Esophagus squamous epithelium (tissue), 5 donors: Measurements from ENCODE around the gene GREB1. TPM values are rescaled to one million over a fixed set of nuclear protein-coding genes. Genes with fewer than 3 reads are reported as not detected.

Experiments
- DNase-seq: peaks from one replicate; lab custom pipeline; 2025; lab: John Stamatoyannopoulos, UW
- H3K27ac ChIP-seq, 4 donors: fragments of 200-600 bp; sonication (generic); one replicate each; pipeline ENCODE4 v1.5.1; 2016 to 2019; ENCODE audit warnings: mild to moderate bottlenecking in 1 of 4
- H3K27me3 ChIP-seq, 4 donors: fragments of 200-600 bp; sonication (generic); 1 replicate in 3 of 4; 2 replicates in 1 of 4; pipeline versions ENCODE4 v1.5.1 to v1.6.0; 2017 to 2021; ENCODE audit warnings: antibody characterized with exemption in 1 of 4
- H3K36me3 ChIP-seq, 3 donors: fragments of 200-600 bp; sonication (generic); one replicate each; pipeline ENCODE4 v1.5.1; 2016 to 2019
- H3K4me1 ChIP-seq, 3 donors: fragments of 200-600 bp; sonication (generic); one replicate each; pipeline ENCODE4 v1.5.1; 2017 to 2019
- H3K4me3 ChIP-seq, 4 donors: fragments of 200-600 bp; sonication (generic); 1 replicate in 3 of 4; 2 replicates in 1 of 4; pipeline ENCODE4 v1.5.1; 2016 to 2019; ENCODE audit warnings: mild to moderate bottlenecking in 2 of 4, moderate library complexity in 1 of 4
- H3K9me3 ChIP-seq, 3 donors: fragments of 200-600 bp; sonication (generic); one replicate each; pipeline ENCODE4 v1.5.1; 2016 to 2019
- CTCF ChIP-seq, 6 experiments: fragments of 450-650 bp in 4 of 6; fragments of 200-600 bp in 2 of 6; sonication (generic) in 2 of 6; IDR thresholded peaks; one replicate each; pipeline ENCODE4 v1.5.1; 2016 to 2019; ENCODE audit warnings: antibody characterized with exemption in 6 of 6, mild to moderate bottlenecking in 4 of 6, moderate library complexity in 4 of 6
- POLR2A ChIP-seq, 4 donors: fragments of 450-650 bp; IDR thresholded peaks; one replicate each; pipeline ENCODE4 v1.6.1; 2017; ENCODE audit warnings: antibody characterized with exemption in 4 of 4, mild to moderate bottlenecking in 4 of 4, moderate library complexity in 3 of 4
- WGBS, 2 donors: methylation state at CpG; one replicate each; pipeline ENCODE4 v1.1.5; 2018; 5-methylcytosine and 5-hydroxymethylcytosine counted together
- intact Hi-C: fragments of 100-400 bp; cut with DNase I; formaldehyde crosslinking; loops from one replicate; pipeline ENCODE4 v1.15.0; 2022
- total RNA-seq, 4 donors: library from RNA; depleted of rRNA; stranded (reverse); fragments of >200 nt; gene quantifications; one replicate each; pipeline ENCODE4 v1.1.0, GENCODE V29; 2016
- donor health status: DM: yes; HTN: yes; CAD: no.

GREB1 gene
- total RNA-seq, 4 donors from 2014 or later: 0.08 to 1.7 (median 0.51) TPM

GRCh38 chr2:11542275-11542819 lies 8.5 kb downstream of the GREB1 start:
- Histone ChIP-seq H3K9me3 (no peaks in the 10 kb centered on the region), H3K4me3 (no peak overlapping the region), H3K36me3 (no peaks in the 10 kb centered on the region), H3K27me3 (peaks cover 0 to 45% (median 0%) of the 10 kb centered on the region in 4 donors), H3K4me1 (peaks cover 0 to 14% (median 0%) of the 10 kb centered on the region in 3 donors), H3K27ac (no peak overlapping the region)
- 68 to 78% methylated on average over 3 to 7 of the region's 11 CpGs for WGBS, 2 donors
- intact Hi-C loops: no loop called here
- no peak for DNase-seq
- TF ChIP-seq POLR2A (IDR thresholded peaks at IDR 0.05) (no peak), CTCF (IDR thresholded peaks at IDR 0.05) (no peak)

GRCh38 chr2:11543337-11544216 lies 9.7 kb downstream of the GREB1 start:
- intact Hi-C loops: no loop called here
- Histone ChIP-seq H3K36me3 (no peaks in the 10 kb centered on the region), H3K27ac (no peak overlapping the region), H3K27me3 (peaks cover 0 to 45% (median 0%) of the 10 kb centered on the region in 4 donors), H3K4me3 (no peak overlapping the region), H3K4me1 (peaks cover 0 to 14% (median 0%) of the 10 kb centered on the region in 3 donors), H3K9me3 (no peaks in the 10 kb centered on the region)
- DNase-seq: no peak
- WGBS, 2 donors: 87 to 93% methylated on average over 9 to 10 of the region's 11 CpGs
- TF ChIP-seq CTCF (IDR thresholded peaks at IDR 0.05) (no peak), POLR2A (IDR thresholded peaks at IDR 0.05) (no peak)

DNA sequence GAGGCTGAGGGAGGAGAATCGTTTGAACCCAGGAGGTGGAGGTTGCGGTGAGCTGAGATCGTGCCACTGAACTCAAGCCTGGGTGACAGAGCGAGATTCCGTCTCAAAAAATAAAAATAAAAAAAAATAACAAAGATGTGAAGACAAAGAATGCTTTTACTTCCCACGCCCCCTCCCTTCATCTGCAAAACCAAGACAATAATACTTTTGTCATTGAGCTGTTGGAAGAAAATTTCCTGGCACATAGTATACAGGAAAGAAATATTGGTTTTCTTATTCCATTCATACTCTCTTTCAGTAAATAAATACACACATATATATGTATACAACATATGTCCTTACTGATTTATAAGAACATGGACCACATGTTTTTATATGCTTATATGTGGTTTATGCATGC lies 12.2 kb downstream of the GREB1 start:
- H3K27me3 ChIP-seq: peaks cover 0 to 31% (median 0%) of the 10 kb centered on the region in 4 donors
- no peak for TF ChIP-seq CTCF (IDR thresholded peaks at IDR 0.05)
- TF ChIP-seq POLR2A (IDR thresholded peaks at IDR 0.05): no peak
- no peak overlapping the region for H3K4me3 ChIP-seq
- DNase-seq: no peak
- WGBS, 2 donors: 80 to 81% methylated on average over 6 of the region's 6 CpGs
- no peaks in the 10 kb centered on the region for H3K36me3 ChIP-seq
- no peaks in the 10 kb centered on the region for H3K9me3 ChIP-seq
- H3K4me1 ChIP-seq: no peaks in the 10 kb centered on the region
- no peak overlapping the region for H3K27ac ChIP-seq
- intact Hi-C loops: no loop called here

- H3K4me3 ChIP-seq: no peak overlapping the region
- intact Hi-C loops: no loop called here
- no peak for DNase-seq
- no peak overlapping the region for H3K27ac ChIP-seq
- no peak for TF ChIP-seq POLR2A (IDR thresholded peaks at IDR 0.05)
- TF ChIP-seq CTCF (IDR thresholded peaks at IDR 0.05): no peak
- H3K4me1 ChIP-seq: no peaks in the 10 kb centered on the region
- peaks cover 0 to 22% (median 0%) of the 10 kb centered on the region in 4 donors for H3K27me3 ChIP-seq
- no peaks in the 10 kb centered on the region for H3K36me3 ChIP-seq
- 65 to 79% methylated on average over 4 to 5 of the region's 6 CpGs for WGBS, 2 donors
- H3K9me3 ChIP-seq: no peaks in the 10 kb centered on the region
These were observed 14.2 kb downstream of the GREB1 start for GRCh38 chr2:11547912-11548497.

DNA sequence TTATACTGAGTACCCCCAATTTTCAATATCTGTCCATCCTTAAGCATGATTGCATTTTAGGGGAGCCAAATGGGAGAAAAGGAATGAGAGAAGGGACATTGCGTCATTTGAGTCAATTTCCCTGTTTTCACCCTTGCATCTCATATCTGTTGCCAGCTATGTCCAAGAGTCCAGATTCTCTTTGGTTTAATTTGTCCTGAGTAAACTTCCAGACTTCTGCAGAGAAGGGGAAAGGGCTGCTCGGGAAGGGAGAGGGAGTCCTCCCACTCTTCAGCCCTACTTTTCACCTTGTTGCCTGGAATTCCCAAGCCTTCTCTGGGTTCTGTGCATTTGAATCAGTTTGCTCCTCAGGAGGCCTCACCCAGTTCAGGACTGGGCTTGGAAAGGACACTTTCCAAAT lies 16.5 kb downstream of the GREB1 start:
- no peak for DNase-seq
- TF ChIP-seq CTCF (IDR thresholded peaks at IDR 0.05) (no peak), POLR2A (IDR thresholded peaks at IDR 0.05) (no peak)

More for the DNA sequence above, 16.5 kb downstream of the GREB1 start:
- H3K36me3 ChIP-seq: no peaks in the 10 kb centered on the region
- no peak overlapping the region for H3K4me3 ChIP-seq
- 83 to 90% methylated on average over 2 of the region's 2 CpGs for WGBS, 2 donors
- no peaks in the 10 kb centered on the region for H3K9me3 ChIP-seq
- H3K4me1 ChIP-seq: no peaks in the 10 kb centered on the region
- H3K27me3 ChIP-seq: peaks cover 0 to 7% (median 0%) of the 10 kb centered on the region in 4 donors
- no peak overlapping the region for H3K27ac ChIP-seq
- intact Hi-C loops: no loop called here
